Measurements from ENCODE around the gene LTO1. TPM values are rescaled to one million over a fixed set of nuclear protein-coding genes. Genes with fewer than 3 reads are reported as not detected.

Gene LTO1
- total RNA-seq, 1 experiment from 2014 or later, result 37.5 TPM

GRCh38 chr11:69711822-69712801 lies 37.0 kb upstream of the LTO1 start:
- ChIA-PET CTCF (interaction anchor here (0.6 kb wide), 1 partner anchor 189 kb away, joined by 3 read pairs; no protein-coding TSS in a partner anchor), POLR2A (ENCODE audit: unreplicated experiment) (no interaction called here)
- Histone ChIP-seq H3K79me2 (ENCODE audit: low read length) (no peaks in the 10 kb centered on the region), H3K9me3 (ENCODE audit: low read length) (no peaks in the 10 kb centered on the region), H2AFZ (ENCODE audit: low read length) (no peak overlapping the region), H3K4me1 (ENCODE audit: insufficient read depth, low read length) (no peaks in the 10 kb centered on the region), H3K27me3 (ENCODE audit: low read length) (no peaks in the 10 kb centered on the region), H3K4me2 (ENCODE audit: low read length) (no peak overlapping the region), H4K20me1 (ENCODE audit: low read length) (no peaks in the 10 kb centered on the region), H3K36me3 (ENCODE audit: low read depth, low read length) (no peaks in the 10 kb centered on the region), H3K9me2 (replicated peaks; ENCODE audit: low read length) (no peaks in the 10 kb centered on the region), H3K9ac (ENCODE audit: low read length) (no peak overlapping the region), H3F3A (ENCODE audit: low read length, unreplicated experiment) (no peaks in the 10 kb centered on the region), H3K27ac (ENCODE audit: low read length) (no peak overlapping the region), H3K4me3 (ENCODE audit: low read length) (no peak overlapping the region)
- BruUV-seq (replicated peaks), result no TSS peak
- no peak for ATAC-seq
- DNase-seq, result no peak
- intact Hi-C loops (cut with micrococcal nuclease), result no loop called here
- TF ChIP-seq CTCF (conservative IDR thresholded peaks at IDR 0.05; ENCODE audit: low read depth, low read length) (no peak), EZH2phosphoT487 (IDR thresholded peaks at IDR 0.05; ENCODE audit: borderline replicate concordance, low read length) (no peak), EZH2 (IDR thresholded peaks at IDR 0.05; ENCODE audit: low read length, unreplicated experiment) (no peak)

- DNase-seq (no peak), ATAC-seq (no peak)
- Histone ChIP-seq H3K9me3 (ENCODE audit: low read length) (no peaks in the 10 kb centered on the region), H3K9ac (ENCODE audit: low read length) (no peak overlapping the region), H3K27ac (ENCODE audit: low read length) (no peak overlapping the region), H3K36me3 (ENCODE audit: low read depth, low read length) (no peaks in the 10 kb centered on the region), H3K4me3 (ENCODE audit: low read length) (no peak overlapping the region), H2AFZ (ENCODE audit: low read length) (no peak overlapping the region), H3F3A (ENCODE audit: low read length, unreplicated experiment) (no peaks in the 10 kb centered on the region), H3K27me3 (ENCODE audit: low read length) (no peaks in the 10 kb centered on the region), H3K9me2 (replicated peaks; ENCODE audit: low read length) (no peaks in the 10 kb centered on the region), H3K4me1 (ENCODE audit: insufficient read depth, low read length) (peaks cover 5% of the 10 kb centered on the region; the same call in 1 of the 2 replicates), H4K20me1 (ENCODE audit: low read length) (no peaks in the 10 kb centered on the region), H3K79me2 (ENCODE audit: low read length) (no peaks in the 10 kb centered on the region), H3K4me2 (ENCODE audit: low read length) (no peak overlapping the region)
- no peak for TF ChIP-seq EZH2 (IDR thresholded peaks at IDR 0.05; ENCODE audit: low read length, unreplicated experiment)
- no peak for TF ChIP-seq CTCF (conservative IDR thresholded peaks at IDR 0.05; ENCODE audit: low read depth, low read length)
- TF ChIP-seq EZH2phosphoT487 (IDR thresholded peaks at IDR 0.05; ENCODE audit: borderline replicate concordance, low read length), result no peak
- POLR2A ChIA-PET (ENCODE audit: unreplicated experiment), result no interaction called here
- CTCF ChIA-PET, result no interaction called here
- BruUV-seq (replicated peaks), result no TSS peak
- intact Hi-C loops (cut with micrococcal nuclease), result loop anchor here (5.0 kb wide), 1 partner anchor 488 kb away; no protein-coding TSS in a partner anchor
Measured at GRCh38 chr11:69708736-69709401, 33.7 kb upstream of the LTO1 start.

Measured in PC-3 (cell line).